PC-3 (cell line): Measurements from ENCODE around the gene TPST2.

Source experiments
- CTCF ChIP-seq: fragments of 300-600 bp; sonication (generic); conservative IDR thresholded peaks from 2 replicates; pipeline ENCODE4 v1.5.1; 2017; ENCODE audit warnings: antibody characterized with exemption, low read depth, mild to moderate bottlenecking, low read length
- EZH2 ChIP-seq: fragments of 300-600 bp; sonication (generic); IDR thresholded peaks from one replicate; pipeline ENCODE4 v1.6.1; 2017; ENCODE audit warnings: antibody characterized with exemption, mild to moderate bottlenecking, low read length; ENCODE audit not compliant: unreplicated experiment

GRCh38 chr22:26487996-26488395 is 101.9 kb downstream of the TPST2 start:
- no peak for TF ChIP-seq CTCF
- TF ChIP-seq EZH2: no peak
